GM18517 (cell line): ENCODE results near the gene PBRM1.
"Not testable (repeated sequence)": the region's sequence is repeated elsewhere in the genome, so short reads cannot be mapped to it uniquely, and the experiment has no call there.

Experiments used
- ATAC-seq: cut with Tn5 transposase; IDR thresholded peaks from one replicate; pipeline ENCODE4 v1.9.1; 2021; ENCODE audit warnings: mild to moderate bottlenecking, moderate library complexity; ENCODE audit not compliant: unreplicated experiment

The PBRM1 gene

GRCh38 chr3:52685709-52686691 is at the start of gene PBRM1, which contains the start of gene GNL3:
PBRM1 (minus strand) TSS chr3:52685913.
GNL3 (plus strand) TSS chr3:52686032; CDS start chr3:52686093, 61 bp downstream.
- ATAC-seq: peak; percentile 68

- ATAC-seq: no peak
Measured at GRCh38 chr3:52733256-52733891, 47.7 kb upstream of the PBRM1 start.

GRCh38 chr3:52731590-52731989 is 45.9 kb upstream of the PBRM1 start:
- ATAC-seq: no peak

GRCh38 chr3:52730681-52731080 is 45.0 kb upstream of the PBRM1 start:
- no peak for ATAC-seq

- ATAC-seq: not testable (repeated sequence)
Measured at GRCh38 chr3:52728753-52729152, 43.0 kb upstream of the PBRM1 start.

GRCh38 chr3:52724511-52724910 is 38.8 kb upstream of the PBRM1 start:
- no peak for ATAC-seq

- no peak for ATAC-seq
Measured at GRCh38 chr3:52723935-52724334, 38.2 kb upstream of the PBRM1 start.

- ATAC-seq: no peak
Measured at GRCh38 chr3:52722491-52722890, 36.8 kb upstream of the PBRM1 start.

- no peak for ATAC-seq
Measured at GRCh38 chr3:52721730-52722008, 36.0 kb upstream of the PBRM1 start.

GRCh38 chr3:52721002-52721729 is 35.5 kb upstream of the PBRM1 start:
- no peak for ATAC-seq

GRCh38 chr3:52719618-52720017 is 33.9 kb upstream of the PBRM1 start:
- ATAC-seq: no peak

- no peak for ATAC-seq
Measured at GRCh38 chr3:52715714-52716305, 30.1 kb upstream of the PBRM1 start.

- ATAC-seq: no peak
Measured at GRCh38 chr3:52714335-52715302, 28.9 kb upstream of the PBRM1 start.

GRCh38 chr3:52712291-52713212 is 26.8 kb upstream of the PBRM1 start:
- ATAC-seq: no peak

- no peak for ATAC-seq
Measured at GRCh38 chr3:52710512-52710911, 24.8 kb upstream of the PBRM1 start.

- ATAC-seq: no peak
Measured at GRCh38 chr3:52707585-52707984, 21.9 kb upstream of the PBRM1 start.

GRCh38 chr3:52705688-52706686 is 20.3 kb upstream of the PBRM1 start, which contains the start of the genes GLT8D1 and SPCS1:
GLT8D1 (minus strand) TSS chr3:52705791; CDS start chr3:52700460, 5,331 bp downstream.
SPCS1 (plus strand) TSS chr3:52706106; CDS start chr3:52706247, 141 bp downstream.
- ATAC-seq: peak; percentile 66

- ATAC-seq: no peak
Measured at GRCh38 chr3:52705438-52705687, 19.6 kb upstream of the PBRM1 start.
